Measurements from ENCODE around the gene XNDC1N.

- TF ChIP-seq RFXAP (CRISPR knock-in tag; IDR thresholded peaks at IDR 0.05; ENCODE audit: borderline replicate concordance): no peak
- TF ChIP-seq MTF1 (CRISPR knock-in tag; IDR thresholded peaks at IDR 0.05): no peak
- TF ChIP-seq YY1 (IDR thresholded peaks at IDR 0.05; ENCODE audit: insufficient read depth, insufficient replicate concordance, low read depth, low read length): no peak
- TF ChIP-seq ZNF501 (CRISPR knock-in tag; IDR thresholded peaks at IDR 0.05): no peak
- TF ChIP-seq ZNF564 (CRISPR knock-in tag; IDR thresholded peaks at IDR 0.05): no peak
- no peak for TF ChIP-seq ZNF572 (CRISPR knock-in tag; IDR thresholded peaks at IDR 0.05)
- TF ChIP-seq ZBTB8A (CRISPR knock-in tag; IDR thresholded peaks at IDR 0.05; ENCODE audit: borderline replicate concordance, low read depth): no peak
- TF ChIP-seq ZSCAN9 (CRISPR knock-in tag; IDR thresholded peaks at IDR 0.05; ENCODE audit: borderline replicate concordance): no peak
- TF ChIP-seq KLF16 (CRISPR knock-in tag; IDR thresholded peaks at IDR 0.05): no peak
- TF ChIP-seq GATAD1 (CRISPR knock-in tag; IDR thresholded peaks at IDR 0.05): no peak
- no peak for TF ChIP-seq KLF12 (CRISPR knock-in tag; IDR thresholded peaks at IDR 0.05; ENCODE audit: borderline replicate concordance)
- TF ChIP-seq ZFP36L1 (CRISPR knock-in tag; IDR thresholded peaks at IDR 0.05): no peak
Observed at GRCh38 chr11:71934213-71934612, 5.8 kb upstream of the XNDC1N start.
